OCI-LY7 (cell line): ENCODE measurements around the gene ETS2. TPM values are rescaled to one million over a fixed set of nuclear protein-coding genes. Genes with fewer than 3 reads are reported as not detected.

ENCODE experiments used
- BruUV-seq: library from RNA; stranded (reverse); fragments of 400-500 nt; replicated peaks from 2 replicates; lab custom pipeline; 2021; lab: Mats Ljungman, UMichigan
- CTCF ChIA-PET: fragments of 300-600 bp; sonication (Branson Sonifier 250); formaldehyde crosslinking; loops from one replicate; lab custom pipeline; 2022; ENCODE audit warnings: antibody characterized with exemption; ENCODE audit not compliant: unreplicated experiment; lab: Charles Lee
- POLR2A ChIA-PET: fragments of 300-600 bp; sonication (Branson Sonifier 250); formaldehyde crosslinking; loops from one replicate; lab custom pipeline; 2022; ENCODE audit warnings: antibody characterized with exemption; lab: Charles Lee
- DNase-seq: peaks from one replicate; pipeline ENCODE4 v3.0.0-alpha.2; 2015; ENCODE audit warnings: low spot score
- H2AFZ ChIP-seq: fragments of 200-600 bp; sonication (generic), shearing (Covaris generic); 2 replicates; pipeline ENCODE4 v1.6.1; 2014; ENCODE audit warnings: mild to moderate bottlenecking, antibody characterized with exemption, low read length, moderate library complexity
- H3K27ac ChIP-seq: fragments of 200-600 bp; sonication (generic); 2 replicates; pipeline ENCODE4 v1.5.1; 2014; ENCODE audit warnings: mixed run types, low read depth, mild to moderate bottlenecking, moderate library complexity, low read length, inconsistent platforms; ENCODE audit not compliant: poor library complexity, severe bottlenecking
- H3K36me3 ChIP-seq: fragments of 200-600 bp; sonication (generic); 2 replicates; pipeline ENCODE4 v1.6.1; 2014; ENCODE audit warnings: mild to moderate bottlenecking, antibody characterized with exemption, low read length, moderate library complexity, mixed read lengths; ENCODE audit not compliant: insufficient read depth
- H3K4me1 ChIP-seq: fragments of 200-600 bp; sonication (generic); 2 replicates; pipeline ENCODE4 v1.5.1; 2014; ENCODE audit warnings: mild to moderate bottlenecking, low read length; ENCODE audit not compliant: insufficient read depth, poor library complexity, severe bottlenecking
- H3K4me2 ChIP-seq: fragments of 200-600 bp; sonication (generic); 2 replicates; pipeline ENCODE4 v1.6.1; 2014; ENCODE audit warnings: mild to moderate bottlenecking, low read length
- H3K4me3 ChIP-seq: fragments of 200-600 bp; sonication (generic); 2 replicates; pipeline ENCODE4 v1.5.1; 2014; ENCODE audit warnings: mild to moderate bottlenecking, low read depth, low read length; ENCODE audit not compliant: poor library complexity, severe bottlenecking
- H3K79me2 ChIP-seq: fragments of 200-600 bp; sonication (generic); 2 replicates; pipeline ENCODE4 v1.6.1; 2016; ENCODE audit warnings: low read depth, mild to moderate bottlenecking, low read length, moderate library complexity, mixed read lengths; ENCODE audit not compliant: insufficient read depth
- H3K9me2 ChIP-seq: fragments of 200-600 bp; sonication (generic); 2 replicates; pipeline ENCODE4 v1.6.1; 2016; ENCODE audit warnings: mild to moderate bottlenecking, low read length, mixed read lengths; ENCODE audit not compliant: insufficient read depth
- H3K9me3 ChIP-seq: fragments of 200-600 bp; sonication (generic); 2 replicates; pipeline ENCODE4 v1.6.1; 2014; ENCODE audit warnings: mild to moderate bottlenecking, mixed run types, low read length, mixed read lengths
- H4K20me1 ChIP-seq: fragments of 200-600 bp; sonication (generic); 2 replicates; pipeline ENCODE4 v1.6.1; 2014; ENCODE audit warnings: mild to moderate bottlenecking, antibody characterized with exemption, low read length, moderate library complexity, mixed read lengths; ENCODE audit not compliant: insufficient read depth
- CTCF ChIP-seq: fragments of 200-600 bp; sonication (generic); conservative IDR thresholded peaks from 2 replicates; pipeline ENCODE4 v1.5.1; 2014; ENCODE audit warnings: mild to moderate bottlenecking, antibody characterized with exemption, low read length, moderate library complexity, mixed read lengths
- EZH2phosphoT487 ChIP-seq: fragments of 200-600 bp; sonication (generic); IDR thresholded peaks from 2 replicates; pipeline ENCODE4 v1.6.1; 2018; ENCODE audit warnings: low read depth, borderline replicate concordance, mild to moderate bottlenecking, mixed run types, antibody characterized with exemption, low read length, moderate library complexity, mixed read lengths
- intact Hi-C: fragments of 100-400 bp; cut with micrococcal nuclease; formaldehyde crosslinking; loops from one replicate; pipeline ENCODE4 v1.10.0; 2022; ENCODE audit not compliant: unreplicated experiment
- total RNA-seq, 2 experiments: library from RNA; depleted of rRNA in 1 of 2; stranded (reverse); fragments of >200 nt in 1 of 2; shearing (Covaris generic) in 1 of 2; gene quantifications; 2 replicates each; pipeline ENCODE4 v1.2.3, GENCODE V29; 2014 to 2022

The ETS2 gene
- total RNA-seq, 2 experiments from 2014 or later, result 9.8 to 24.1 TPM

- ChIA-PET CTCF (no interaction called here), POLR2A (interaction anchor here (0.7 kb wide), 1 partner anchor 1093 kb away, joined by 3 read pairs; no protein-coding TSS in a partner anchor)
- no peak for DNase-seq
- H3K4me2 ChIP-seq, result no peak overlapping the region
- no peaks in the 10 kb centered on the region for H3K9me3 ChIP-seq
- no peak overlapping the region for H3K27ac ChIP-seq
- H3K36me3 ChIP-seq, result no peaks in the 10 kb centered on the region
- H3K9me2 ChIP-seq, result no peaks in the 10 kb centered on the region
- H2AFZ ChIP-seq, result no peak overlapping the region
- H3K4me3 ChIP-seq, result no peak overlapping the region
- intact Hi-C loops, result no loop called here
- no TSS peak for BruUV-seq
- TF ChIP-seq CTCF (no peak), EZH2phosphoT487 (no peak)
- H4K20me1 ChIP-seq, result no peaks in the 10 kb centered on the region
- no peaks in the 10 kb centered on the region for H3K79me2 ChIP-seq
- H3K4me1 ChIP-seq, result no peaks in the 10 kb centered on the region
Observed at GRCh38 chr21:38839328-38840286, 33.9 kb downstream of the ETS2 start.

- intact Hi-C loops, result no loop called here
- no peak for DNase-seq
- BruUV-seq, result no TSS peak
- no peaks in the 10 kb centered on the region for H3K36me3 ChIP-seq
- TF ChIP-seq CTCF (no peak), EZH2phosphoT487 (no peak)
- no peak overlapping the region for H2AFZ ChIP-seq
- H3K4me2 ChIP-seq, result no peak overlapping the region
- H3K4me1 ChIP-seq, result no peaks in the 10 kb centered on the region
- no peak overlapping the region for H3K4me3 ChIP-seq
- no peaks in the 10 kb centered on the region for H3K9me3 ChIP-seq
- H4K20me1 ChIP-seq, result no peaks in the 10 kb centered on the region
- no peaks in the 10 kb centered on the region for H3K9me2 ChIP-seq
- ChIA-PET POLR2A (no interaction called here), CTCF (no interaction called here)
- H3K79me2 ChIP-seq, result no peaks in the 10 kb centered on the region
- H3K27ac ChIP-seq, result no peak overlapping the region
Observed at GRCh38 chr21:38840456-38841300, 34.9 kb downstream of the ETS2 start.
